22Rv1 (cell line): ENCODE data around the gene FUOM.

ENCODE experiments used
- H3K27ac ChIP-seq: fragments of 450-650 bp; 2 replicates; pipeline ENCODE4 v1.5.1; 2017
- ZFX ChIP-seq: fragments of 450-650 bp; IDR thresholded peaks from 2 replicates; pipeline ENCODE4 v1.6.1; 2017; ENCODE audit warnings: antibody characterized with exemption, borderline replicate concordance
- TF ChIP-seq, protein P1 (sequence below): fragments of 450-650 bp; IDR thresholded peaks from 2 replicates; pipeline ENCODE4 v1.5.1; 2017; ENCODE audit warnings: mild to moderate bottlenecking

FUOM gene

DNA sequence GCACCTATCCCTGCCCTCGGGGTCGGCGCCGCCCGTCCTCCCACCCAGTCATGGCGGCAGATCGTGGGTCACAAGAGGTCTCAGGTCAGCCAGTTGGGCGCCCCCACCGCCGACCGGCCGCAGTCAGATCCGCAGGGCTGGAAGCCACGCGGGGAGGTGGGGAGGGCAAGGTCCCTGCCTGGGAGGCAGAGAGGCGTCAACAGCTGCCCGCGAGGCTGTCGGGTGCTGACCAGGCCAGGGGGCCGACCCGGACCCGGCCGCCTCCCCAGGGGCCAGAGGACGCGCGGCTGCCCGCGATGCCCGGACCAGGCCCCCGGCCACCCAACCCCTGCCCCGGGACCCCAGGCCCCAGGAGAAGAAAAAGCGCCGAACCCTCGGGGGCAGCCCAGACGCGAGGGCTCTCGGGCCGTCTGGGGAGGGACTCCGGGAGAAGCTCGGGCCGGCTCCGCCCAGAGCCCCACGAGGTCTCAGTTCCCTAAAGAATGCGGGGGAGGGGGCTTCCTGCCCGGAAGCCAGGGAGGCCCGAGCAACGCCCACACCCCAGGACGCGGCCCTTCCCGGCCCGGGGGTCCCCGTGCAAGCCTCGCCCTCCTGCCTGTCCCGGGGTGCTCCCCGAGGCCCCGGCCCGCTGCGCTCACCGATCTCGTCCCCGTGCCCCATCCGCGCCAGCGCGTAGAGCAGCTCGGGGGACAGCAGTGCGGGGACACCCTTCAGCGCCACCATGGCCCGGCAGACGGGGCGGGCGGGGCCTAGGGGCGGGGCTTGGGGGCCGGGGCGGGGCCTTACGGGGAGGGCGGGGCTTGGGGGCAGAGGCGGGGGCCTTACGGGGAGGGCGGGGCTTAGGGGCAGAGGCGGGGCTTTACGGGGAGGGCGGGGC is at the start of gene FUOM:
TSS of gene FUOM (minus strand) at position 735 of the 877 bp plus-strand sequence. CDS start at position 723, 12 bp downstream.
- TF ChIP-seq, protein P1, sequence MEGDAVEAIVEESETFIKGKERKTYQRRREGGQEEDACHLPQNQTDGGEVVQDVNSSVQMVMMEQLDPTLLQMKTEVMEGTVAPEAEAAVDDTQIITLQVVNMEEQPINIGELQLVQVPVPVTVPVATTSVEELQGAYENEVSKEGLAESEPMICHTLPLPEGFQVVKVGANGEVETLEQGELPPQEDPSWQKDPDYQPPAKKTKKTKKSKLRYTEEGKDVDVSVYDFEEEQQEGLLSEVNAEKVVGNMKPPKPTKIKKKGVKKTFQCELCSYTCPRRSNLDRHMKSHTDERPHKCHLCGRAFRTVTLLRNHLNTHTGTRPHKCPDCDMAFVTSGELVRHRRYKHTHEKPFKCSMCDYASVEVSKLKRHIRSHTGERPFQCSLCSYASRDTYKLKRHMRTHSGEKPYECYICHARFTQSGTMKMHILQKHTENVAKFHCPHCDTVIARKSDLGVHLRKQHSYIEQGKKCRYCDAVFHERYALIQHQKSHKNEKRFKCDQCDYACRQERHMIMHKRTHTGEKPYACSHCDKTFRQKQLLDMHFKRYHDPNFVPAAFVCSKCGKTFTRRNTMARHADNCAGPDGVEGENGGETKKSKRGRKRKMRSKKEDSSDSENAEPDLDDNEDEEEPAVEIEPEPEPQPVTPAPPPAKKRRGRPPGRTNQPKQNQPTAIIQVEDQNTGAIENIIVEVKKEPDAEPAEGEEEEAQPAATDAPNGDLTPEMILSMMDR, result no peak
- no peak for TF ChIP-seq ZFX
- peak within 1 kb of the TSS; percentile 97 for H3K27ac ChIP-seq

DNA sequence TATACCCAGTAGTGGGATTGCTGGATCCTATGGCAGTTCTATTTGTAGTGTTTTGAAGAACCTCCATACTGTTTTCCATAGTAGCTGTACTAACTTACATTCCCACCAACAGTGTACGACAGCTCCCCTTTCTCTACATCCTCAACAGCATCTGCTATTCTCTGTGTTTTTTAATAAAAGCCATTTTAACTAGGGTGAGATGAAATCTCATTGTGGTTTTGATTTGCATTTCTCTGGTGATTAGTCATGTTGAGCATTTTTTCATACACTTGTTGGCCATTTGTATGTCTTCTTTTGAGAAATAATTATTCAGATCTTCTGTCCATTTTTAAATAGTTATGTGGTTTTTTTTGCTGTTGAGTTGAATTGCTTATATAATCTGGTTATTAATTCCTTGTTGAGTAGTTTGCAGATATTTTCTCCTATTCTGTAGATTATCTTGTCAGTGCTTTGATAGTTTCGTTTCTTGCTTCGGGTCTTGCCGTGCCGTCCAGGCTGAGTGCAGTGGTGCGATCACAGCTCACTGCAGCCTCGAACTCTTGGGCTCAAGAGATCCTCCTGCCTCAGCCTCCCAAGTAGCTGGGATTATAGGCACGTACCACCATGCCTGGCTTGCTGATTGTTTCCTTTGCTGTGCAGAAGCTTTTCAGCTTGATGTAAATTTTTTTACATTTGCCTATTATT is 48.2 kb upstream of the FUOM start:
- no peak overlapping the region for H3K27ac ChIP-seq
- TF ChIP-seq, protein P1, result no peak
- TF ChIP-seq ZFX, result no peak

DNA sequence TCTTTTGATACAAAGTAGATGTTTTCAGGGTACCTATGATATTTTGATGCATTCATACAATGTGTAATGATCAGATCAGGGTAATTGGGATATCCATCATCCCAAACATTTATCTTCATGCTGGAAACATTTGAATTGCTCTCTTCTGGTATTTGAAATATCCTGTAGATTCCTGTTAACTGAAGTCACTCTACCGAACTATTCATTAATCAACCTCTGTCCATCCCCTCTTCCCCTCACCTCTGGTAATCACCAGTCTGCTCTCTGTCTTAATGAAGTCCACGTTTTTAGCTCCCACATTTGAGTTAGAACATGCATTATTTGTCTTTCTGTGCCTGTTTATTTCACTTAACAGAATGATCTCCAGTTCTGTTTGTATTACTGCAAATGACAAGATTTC is 47.5 kb upstream of the FUOM start:
- TF ChIP-seq, protein P1, result no peak
- no peak for TF ChIP-seq ZFX
- no peak overlapping the region for H3K27ac ChIP-seq

GRCh38 chr10:133403784-133404183 is 46.0 kb upstream of the FUOM start:
- no peak overlapping the region for H3K27ac ChIP-seq
- TF ChIP-seq ZFX, result no peak
- TF ChIP-seq, protein P1, result no peak

DNA sequence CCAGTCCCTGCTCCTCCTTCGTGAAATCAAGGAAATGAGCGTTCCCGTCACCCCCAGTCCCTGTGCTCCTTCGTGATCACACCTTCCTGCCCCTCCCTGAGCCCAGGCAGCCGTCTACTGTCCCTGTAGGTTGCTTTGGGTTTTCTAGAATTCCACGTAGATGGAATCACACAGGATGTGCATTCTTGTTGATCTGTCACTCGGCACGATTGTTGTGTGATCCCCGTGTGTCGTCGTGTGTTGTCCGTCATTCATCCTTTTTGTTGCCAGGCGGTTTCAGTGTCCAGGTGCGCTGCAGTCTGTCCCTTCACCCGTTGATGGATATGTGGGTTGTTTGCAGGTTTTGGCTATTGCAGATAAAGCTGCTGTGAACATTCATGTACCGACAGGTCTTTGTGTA is 45.5 kb upstream of the FUOM start:
- no peak for TF ChIP-seq ZFX
- TF ChIP-seq, protein P1, result no peak
- no peak overlapping the region for H3K27ac ChIP-seq

- TF ChIP-seq ZFX, result no peak
- TF ChIP-seq, protein P1, result no peak
Measured at GRCh38 chr10:133401981-133402725, 44.3 kb upstream of the FUOM start.

More at GRCh38 chr10:133401981-133402725, 44.3 kb upstream of the FUOM start:
- H3K27ac ChIP-seq, result no peak overlapping the region
